ENCODE measurements around the gene PUDP.
A peak's percentile ranks its signal among the peaks of the same experiment; 100 is the strongest.
"Not testable (repeated sequence)": the region's sequence is repeated elsewhere in the genome, so short reads cannot be mapped to it uniquely, and the experiment has no call there.

PUDP gene

GRCh38 chrX:7147978-7148854, at the start of gene PUDP:
Gene PUDP, minus strand, starts transcription at chrX:7148153. Its CDS starts 40 bp downstream, at chrX:7148113.
- peak; percentile 98 for DNase-seq (ENCODE audit: low spot score)

GRCh38 chrX:7194606-7195005, 46.7 kb upstream of the PUDP start:
- no peak for DNase-seq (ENCODE audit: low spot score)

GRCh38 chrX:7192871-7193270, 44.9 kb upstream of the PUDP start:
- DNase-seq (ENCODE audit: low spot score), result no peak

GRCh38 chrX:7191681-7192110, 43.7 kb upstream of the PUDP start:
- no peak for DNase-seq (ENCODE audit: low spot score)

GRCh38 chrX:7190157-7190556, 42.2 kb upstream of the PUDP start:
- no peak for DNase-seq (ENCODE audit: low spot score)

- no peak for DNase-seq (ENCODE audit: low spot score)
These were observed 40.7 kb upstream of the PUDP start for GRCh38 chrX:7188672-7189071.

- no peak for DNase-seq (ENCODE audit: low spot score)
These were observed 36.9 kb upstream of the PUDP start for GRCh38 chrX:7184816-7185215.

- DNase-seq (ENCODE audit: low spot score), result no peak
These were observed 31.5 kb upstream of the PUDP start for GRCh38 chrX:7179446-7179845.

GRCh38 chrX:7178859-7179258, 30.9 kb upstream of the PUDP start:
- not testable (repeated sequence) for DNase-seq (ENCODE audit: low spot score)

GRCh38 chrX:7170898-7171297, 22.9 kb upstream of the PUDP start:
- DNase-seq (ENCODE audit: low spot score), result no peak

GRCh38 chrX:7169627-7170026, 21.7 kb upstream of the PUDP start:
- DNase-seq (ENCODE audit: low spot score), result no peak

- no peak for DNase-seq (ENCODE audit: low spot score)
These were observed 20.4 kb upstream of the PUDP start for GRCh38 chrX:7168371-7168770.

GRCh38 chrX:7164174-7164573, 16.2 kb upstream of the PUDP start:
- no peak for DNase-seq (ENCODE audit: low spot score)

GRCh38 chrX:7163146-7163677, 15.3 kb upstream of the PUDP start:
- no peak for DNase-seq (ENCODE audit: low spot score)

GRCh38 chrX:7159149-7159861, 11.4 kb upstream of the PUDP start:
- peak; percentile 30 for DNase-seq (ENCODE audit: low spot score)

GRCh38 chrX:7158468-7158990, 10.6 kb upstream of the PUDP start:
- DNase-seq (ENCODE audit: low spot score), result no peak

- DNase-seq (ENCODE audit: low spot score), result no peak
These were observed 8.9 kb upstream of the PUDP start for GRCh38 chrX:7156879-7157278.

GRCh38 chrX:7155163-7155562, 7.2 kb upstream of the PUDP start:
- no peak for DNase-seq (ENCODE audit: low spot score)

GRCh38 chrX:7154041-7154597, 6.2 kb upstream of the PUDP start:
- DNase-seq (ENCODE audit: low spot score), result no peak

GRCh38 chrX:7153231-7153630, 5.3 kb upstream of the PUDP start:
- DNase-seq (ENCODE audit: low spot score), result no peak

GRCh38 chrX:7149411-7149810, 1.5 kb upstream of the PUDP start:
- no peak for DNase-seq (ENCODE audit: low spot score)

- DNase-seq (ENCODE audit: low spot score), result peak; percentile 44
These were observed 458 bp downstream of the PUDP start, which contains the start of gene STS for GRCh38 chrX:7147413-7147977. Gene STS, plus strand, starts transcription at chrX:7147712. Its CDS starts 105,488 bp downstream, at chrX:7253200.
